ENCODE measurements around the gene MOCS1.

GRCh38 chr6:39891353-39891752, 42.9 kb downstream of the MOCS1 start:
- TF ChIP-seq, protein P1, sequence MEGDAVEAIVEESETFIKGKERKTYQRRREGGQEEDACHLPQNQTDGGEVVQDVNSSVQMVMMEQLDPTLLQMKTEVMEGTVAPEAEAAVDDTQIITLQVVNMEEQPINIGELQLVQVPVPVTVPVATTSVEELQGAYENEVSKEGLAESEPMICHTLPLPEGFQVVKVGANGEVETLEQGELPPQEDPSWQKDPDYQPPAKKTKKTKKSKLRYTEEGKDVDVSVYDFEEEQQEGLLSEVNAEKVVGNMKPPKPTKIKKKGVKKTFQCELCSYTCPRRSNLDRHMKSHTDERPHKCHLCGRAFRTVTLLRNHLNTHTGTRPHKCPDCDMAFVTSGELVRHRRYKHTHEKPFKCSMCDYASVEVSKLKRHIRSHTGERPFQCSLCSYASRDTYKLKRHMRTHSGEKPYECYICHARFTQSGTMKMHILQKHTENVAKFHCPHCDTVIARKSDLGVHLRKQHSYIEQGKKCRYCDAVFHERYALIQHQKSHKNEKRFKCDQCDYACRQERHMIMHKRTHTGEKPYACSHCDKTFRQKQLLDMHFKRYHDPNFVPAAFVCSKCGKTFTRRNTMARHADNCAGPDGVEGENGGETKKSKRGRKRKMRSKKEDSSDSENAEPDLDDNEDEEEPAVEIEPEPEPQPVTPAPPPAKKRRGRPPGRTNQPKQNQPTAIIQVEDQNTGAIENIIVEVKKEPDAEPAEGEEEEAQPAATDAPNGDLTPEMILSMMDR (IDR thresholded peaks at IDR 0.05) = no peak
- TF ChIP-seq POLR2A (IDR thresholded peaks at IDR 0.05) = no peak
